Right ventricle myocardium inferior (tissue), 1 donor: Measurements from ENCODE around the gene KIF21A. TPM values are rescaled to one million over a fixed set of nuclear protein-coding genes. Genes with fewer than 3 reads are reported as not detected.

Experiments used
- ATAC-seq: fragments of 200-7000 bp; cut with Tn5 transposase; one replicate; pipeline ENCODE4 v1.9.1; 2020; ENCODE audit warnings: mild to moderate bottlenecking, moderate library complexity
- DNase-seq: peaks from one replicate; pipeline ENCODE4 v3.0.0; 2021; ENCODE audit errors: missing footprints
- intact Hi-C: fragments of 100-400 bp; cut with DNase I; formaldehyde crosslinking; loops from one replicate; pipeline ENCODE4 v1.11.0; 2022
- total RNA-seq: library from RNA; stranded (reverse); fragmentation: NEBNext Ultra II Directional; extraction: Animal tissue kit (Norgen Biotek cat#: 25700); gene quantifications from one replicate; pipeline ENCODE4 v1.2.1, GENCODE V29; 2021
- donor health status: DM: no; HTN: yes; CAD: no; lungs with severe emphysema.

Gene KIF21A
- total RNA-seq, 1 donor from 2014 or later: 57.9 TPM

DNA sequence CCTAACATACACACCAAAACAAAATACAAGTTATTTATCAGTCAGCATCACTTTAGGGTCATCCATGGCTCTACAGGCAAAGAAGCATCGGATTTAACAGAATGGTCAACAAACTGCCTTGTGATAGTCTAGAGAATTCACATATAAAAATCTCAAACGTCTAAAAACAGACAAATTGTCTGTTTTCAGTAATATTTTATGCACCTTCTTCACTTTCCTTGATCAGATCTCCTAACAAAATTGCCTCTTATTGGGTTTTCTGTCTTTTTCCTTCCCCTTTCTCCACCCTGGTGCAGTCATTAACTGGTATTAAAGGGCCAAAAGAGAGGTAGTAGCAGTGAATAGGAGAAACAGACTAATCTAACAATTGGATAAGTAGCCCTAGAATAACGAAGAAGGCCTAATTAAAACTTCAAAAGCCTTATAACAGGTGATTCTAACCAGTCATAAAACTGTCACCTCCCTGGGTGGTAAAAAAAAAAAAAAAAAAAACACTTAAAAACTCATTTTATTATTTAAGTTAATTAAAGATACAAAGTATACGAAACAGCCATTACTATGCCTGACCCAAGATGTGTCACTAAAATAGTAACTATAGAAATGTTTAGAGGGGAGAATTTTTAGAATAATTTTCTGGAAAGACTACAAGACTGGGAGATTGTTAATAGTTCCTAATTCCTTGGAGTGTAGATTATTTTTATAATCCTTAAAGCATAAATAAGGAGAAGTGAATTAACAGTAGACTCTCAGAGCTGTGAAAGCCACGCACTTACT lies 1.5 kb downstream of the KIF21A start:
- no peak for DNase-seq
- no peak for ATAC-seq
- intact Hi-C loops: loop anchor here (5.0 kb wide), 2 partner anchors 54 to 114 kb away; no protein-coding TSS in a partner anchor

DNA sequence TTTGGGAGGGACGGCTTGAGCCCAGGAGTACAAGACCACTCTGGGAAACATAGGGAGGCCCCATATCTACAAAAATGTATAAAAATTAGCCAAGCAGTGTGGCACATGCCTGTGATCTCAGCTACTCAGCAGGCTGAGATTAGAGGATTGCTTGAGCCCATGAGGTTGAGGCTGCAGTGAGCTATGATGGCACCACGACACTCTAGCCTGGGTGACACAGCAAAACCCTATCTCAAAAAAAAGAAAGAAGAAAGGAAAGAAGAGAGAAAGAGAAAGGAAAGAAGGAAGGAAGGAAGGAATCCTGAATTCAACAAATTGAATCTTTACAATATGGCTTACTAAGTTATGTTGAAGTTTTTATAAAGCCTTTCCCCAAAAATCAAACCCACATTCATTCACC lies 2.1 kb downstream of the KIF21A start:
- ATAC-seq (no peak), DNase-seq (no peak)
- intact Hi-C loops: loop anchor here (5.0 kb wide), 2 partner anchors 53 to 113 kb away; no protein-coding TSS in a partner anchor

DNA sequence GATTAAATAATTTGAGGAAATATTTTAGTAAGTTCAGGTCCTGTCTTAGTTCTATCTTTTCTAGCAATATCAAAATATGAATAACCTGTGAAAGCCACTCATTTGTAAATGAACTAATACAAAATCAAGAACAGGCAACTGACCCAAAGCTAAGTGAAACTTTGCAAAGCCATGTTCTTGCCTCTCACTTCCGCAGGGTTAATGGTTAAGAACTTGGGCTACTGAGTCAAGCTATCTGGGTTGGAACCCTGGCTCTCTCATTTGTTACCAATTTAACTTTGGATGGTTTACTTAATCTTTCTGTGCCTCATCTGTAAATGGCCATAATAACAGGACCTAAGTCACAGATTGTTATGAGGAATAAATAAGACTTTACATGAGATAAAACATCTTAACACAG lies 2.8 kb downstream of the KIF21A start:
- DNase-seq (no peak), ATAC-seq (no peak)
- intact Hi-C loops: loop anchor here (5.0 kb wide), 2 partner anchors 53 to 113 kb away; no protein-coding TSS in a partner anchor

DNA sequence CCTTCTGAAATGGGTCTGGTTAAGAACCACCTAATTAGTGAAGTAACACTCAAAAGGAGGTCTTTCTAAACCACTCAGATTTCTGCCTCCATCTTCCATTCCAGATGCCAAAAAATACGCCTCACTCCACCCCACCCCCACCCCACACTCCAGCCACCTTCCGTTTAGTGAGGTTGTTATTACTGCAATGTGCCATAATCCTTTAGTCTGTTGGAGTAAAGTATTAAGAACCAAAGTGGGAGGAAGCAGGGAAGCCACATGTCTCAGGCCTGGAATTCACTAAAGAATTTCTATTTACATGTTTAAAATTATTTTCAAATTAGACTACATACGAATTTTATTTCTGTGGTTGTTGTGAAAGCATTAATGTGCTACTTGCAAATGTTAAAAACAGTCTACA lies 7.4 kb downstream of the KIF21A start:
- ATAC-seq (no peak), DNase-seq (no peak)
- intact Hi-C loops: no loop called here

DNA sequence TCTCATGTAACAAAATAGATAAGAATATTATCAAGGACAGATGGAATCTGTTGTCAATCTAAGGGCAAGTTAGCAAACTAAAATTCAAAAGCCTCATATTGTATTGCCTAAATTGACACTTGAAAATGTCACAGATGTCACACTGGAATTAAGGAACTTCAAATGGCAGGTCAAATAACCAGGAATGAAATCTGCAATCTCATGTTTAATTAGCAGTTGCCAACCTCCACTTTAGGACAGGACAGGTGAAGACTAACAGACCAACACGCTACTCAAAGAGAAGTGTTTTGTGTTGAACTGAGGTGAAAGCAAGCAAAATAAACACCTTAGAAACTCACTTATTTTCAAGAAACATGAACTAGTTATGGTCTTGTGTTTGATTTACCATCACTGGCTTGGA lies 11.1 kb downstream of the KIF21A start:
- DNase-seq (no peak), ATAC-seq (no peak)
- intact Hi-C loops: no loop called here

DNA sequence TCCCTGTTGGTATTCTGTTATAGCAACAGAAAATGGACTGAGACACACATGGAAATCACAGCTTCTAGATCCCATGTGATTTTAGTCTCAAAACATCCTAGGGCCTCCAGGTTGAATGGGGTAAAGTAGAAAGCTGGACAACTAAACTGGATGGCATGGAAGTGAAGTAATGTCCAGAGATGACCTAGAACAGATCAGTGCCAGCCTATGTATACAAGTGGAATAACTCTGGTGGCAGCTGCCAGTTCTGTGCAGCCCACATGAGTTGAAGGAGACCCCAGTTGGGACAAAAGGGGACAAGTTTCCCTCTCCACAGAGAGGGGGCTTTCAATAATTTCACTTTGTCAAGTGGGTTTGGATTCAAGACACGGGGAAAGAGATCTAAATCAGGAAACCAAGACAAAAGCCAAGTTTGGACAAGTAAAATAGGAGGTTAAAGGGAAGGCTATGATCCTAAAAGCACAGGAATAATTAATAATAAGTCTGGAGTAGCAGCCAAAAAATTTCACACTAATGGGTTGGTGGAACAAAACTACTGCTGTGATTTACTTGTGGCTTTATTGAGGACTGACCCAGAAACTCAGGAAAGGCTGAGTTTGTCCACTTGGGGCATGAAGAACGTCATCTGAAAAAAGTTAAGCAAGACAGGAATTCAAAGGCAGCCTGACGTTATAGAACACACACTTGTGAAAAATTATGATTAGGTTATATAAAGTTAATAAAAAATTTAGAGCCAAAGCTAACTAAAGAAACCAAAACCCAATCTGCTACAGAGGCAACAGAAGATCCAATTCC lies 11.7 kb downstream of the KIF21A start:
- intact Hi-C loops: no loop called here
- ATAC-seq (no peak), DNase-seq (no peak)

DNA sequence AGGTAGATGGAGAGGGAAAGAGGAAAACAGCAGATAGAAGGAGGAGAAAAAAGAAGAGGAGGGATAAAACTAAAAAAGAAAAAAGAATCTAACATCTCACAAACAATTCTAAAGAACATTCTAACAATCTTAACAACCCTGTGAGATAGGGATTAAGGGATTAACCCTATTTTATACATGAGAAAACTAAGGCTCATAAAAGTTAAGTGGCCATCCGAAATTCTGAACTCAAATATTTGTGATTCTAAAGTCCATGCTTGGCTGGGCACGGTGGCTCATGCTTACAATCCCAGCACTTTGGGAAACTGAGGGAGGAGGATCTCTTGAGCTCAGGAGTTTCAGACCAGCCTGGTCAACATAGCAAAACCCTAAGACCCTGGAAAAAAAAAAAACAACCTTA lies 13.1 kb downstream of the KIF21A start:
- intact Hi-C loops: no loop called here
- ATAC-seq (no peak), DNase-seq (no peak)

DNA sequence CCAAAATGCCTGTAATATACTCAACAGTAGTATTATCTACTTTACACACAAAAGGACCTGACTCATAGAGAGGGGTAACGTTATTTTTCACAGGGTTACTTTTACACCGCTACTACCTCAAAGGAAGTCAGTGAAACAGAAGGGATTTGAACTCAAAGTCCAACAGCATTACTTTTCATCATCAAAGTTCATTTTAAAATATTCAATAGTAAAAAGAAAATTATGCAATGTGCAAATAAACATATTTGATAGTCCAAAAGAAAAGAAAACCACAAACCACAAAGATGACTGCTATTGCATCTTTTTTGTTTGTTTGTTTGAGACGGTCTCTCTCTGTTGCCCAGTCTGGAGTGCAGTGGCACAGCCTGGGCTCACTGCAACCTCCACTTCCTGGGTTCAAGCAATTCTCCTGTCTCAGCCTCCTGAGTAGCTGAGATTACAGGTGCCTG lies 15.5 kb downstream of the KIF21A start:
- intact Hi-C loops: no loop called here
- ATAC-seq (no peak), DNase-seq (no peak)

DNA sequence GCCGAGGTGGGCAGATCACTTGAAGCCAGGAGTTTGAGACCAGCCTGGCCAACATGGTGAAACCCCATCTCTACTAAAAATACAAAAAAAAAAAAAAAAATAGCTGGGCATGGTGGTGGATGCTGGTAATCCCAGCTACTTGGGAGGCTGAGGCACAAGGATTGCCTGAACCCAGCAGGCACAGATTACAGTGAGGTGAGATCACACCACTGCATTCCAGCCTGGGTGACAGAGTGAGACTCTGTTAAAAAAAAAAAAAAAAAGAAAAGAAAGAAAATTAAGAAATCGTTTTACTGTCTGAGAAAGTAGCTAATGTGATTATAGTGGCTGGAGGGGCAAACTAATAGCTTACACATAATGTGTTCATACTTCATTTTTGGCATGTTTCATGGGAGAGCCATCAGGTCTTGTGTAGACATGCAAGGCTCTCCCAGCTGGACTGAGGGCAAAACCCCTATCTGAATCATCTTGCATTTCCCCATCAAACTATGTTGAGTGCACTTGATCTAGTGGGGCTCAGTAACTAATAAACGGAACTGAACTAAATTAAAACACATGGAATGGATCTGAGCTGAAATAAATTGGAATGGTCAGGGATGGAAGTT lies 16.2 kb downstream of the KIF21A start:
- DNase-seq: no peak
- intact Hi-C loops: no loop called here
- ATAC-seq: no peak

DNA sequence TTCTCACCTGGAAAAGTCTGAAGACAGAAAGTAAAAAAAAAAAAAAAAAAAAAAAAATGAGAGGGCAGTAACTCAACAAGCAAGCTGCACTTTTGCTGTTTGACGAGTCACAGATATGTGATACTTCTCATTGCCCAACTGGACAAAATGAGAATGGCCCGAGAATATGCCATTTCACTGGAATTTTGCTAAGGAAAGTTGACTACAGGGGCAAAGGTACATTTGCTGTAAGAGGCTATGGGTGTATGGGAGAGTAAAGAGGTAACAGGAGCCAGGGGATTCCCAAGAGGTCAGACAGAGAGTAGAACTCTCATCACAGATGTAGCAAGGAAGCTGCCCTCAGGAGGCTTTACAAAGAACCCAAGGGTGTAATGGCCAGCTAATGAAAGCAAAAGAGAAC lies 22.9 kb downstream of the KIF21A start:
- DNase-seq: no peak
- ATAC-seq: no peak
- intact Hi-C loops: no loop called here

DNA sequence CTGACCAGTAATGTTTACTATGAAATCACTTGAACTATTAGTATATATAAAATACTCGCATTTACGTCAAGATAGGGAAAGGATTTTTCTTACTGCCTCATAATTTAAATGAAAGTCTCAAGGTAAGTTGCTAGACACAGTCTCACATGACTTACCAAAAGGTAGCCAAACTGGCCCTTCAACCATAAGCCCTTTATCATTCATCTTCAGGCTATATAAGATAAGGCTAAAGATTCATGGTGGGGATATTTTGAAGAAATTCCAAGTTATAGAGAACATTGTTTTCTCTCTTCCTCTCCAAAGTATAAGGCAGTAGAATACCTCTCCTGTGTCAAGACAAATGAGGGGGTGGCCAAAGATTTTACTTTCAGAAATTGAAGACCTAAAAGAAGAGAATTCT lies 23.4 kb downstream of the KIF21A start:
- intact Hi-C loops: no loop called here
- DNase-seq: no peak

DNA sequence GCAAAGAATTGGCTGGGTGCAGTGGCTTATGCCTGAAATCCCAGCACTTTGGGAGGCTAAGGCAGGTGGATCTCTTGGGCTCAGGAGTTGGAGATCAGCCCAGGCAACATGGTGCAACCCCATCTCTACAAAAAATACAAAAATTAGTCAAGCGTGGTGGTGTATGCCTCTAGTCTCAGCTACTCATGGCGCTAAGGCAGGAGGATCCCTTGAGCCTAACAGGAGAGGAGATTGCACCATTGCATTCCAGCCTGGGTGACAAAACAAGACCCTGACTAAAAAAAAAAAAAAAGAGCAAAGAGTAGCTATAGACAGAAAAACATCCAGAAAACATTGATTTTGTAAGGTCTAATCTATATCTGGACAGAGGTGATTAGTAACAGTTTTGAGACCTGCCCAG lies 25.0 kb downstream of the KIF21A start:
- intact Hi-C loops: no loop called here
- no peak for DNase-seq

More for the DNA sequence above, 23.4 kb downstream of the KIF21A start:
- ATAC-seq: no peak

DNA sequence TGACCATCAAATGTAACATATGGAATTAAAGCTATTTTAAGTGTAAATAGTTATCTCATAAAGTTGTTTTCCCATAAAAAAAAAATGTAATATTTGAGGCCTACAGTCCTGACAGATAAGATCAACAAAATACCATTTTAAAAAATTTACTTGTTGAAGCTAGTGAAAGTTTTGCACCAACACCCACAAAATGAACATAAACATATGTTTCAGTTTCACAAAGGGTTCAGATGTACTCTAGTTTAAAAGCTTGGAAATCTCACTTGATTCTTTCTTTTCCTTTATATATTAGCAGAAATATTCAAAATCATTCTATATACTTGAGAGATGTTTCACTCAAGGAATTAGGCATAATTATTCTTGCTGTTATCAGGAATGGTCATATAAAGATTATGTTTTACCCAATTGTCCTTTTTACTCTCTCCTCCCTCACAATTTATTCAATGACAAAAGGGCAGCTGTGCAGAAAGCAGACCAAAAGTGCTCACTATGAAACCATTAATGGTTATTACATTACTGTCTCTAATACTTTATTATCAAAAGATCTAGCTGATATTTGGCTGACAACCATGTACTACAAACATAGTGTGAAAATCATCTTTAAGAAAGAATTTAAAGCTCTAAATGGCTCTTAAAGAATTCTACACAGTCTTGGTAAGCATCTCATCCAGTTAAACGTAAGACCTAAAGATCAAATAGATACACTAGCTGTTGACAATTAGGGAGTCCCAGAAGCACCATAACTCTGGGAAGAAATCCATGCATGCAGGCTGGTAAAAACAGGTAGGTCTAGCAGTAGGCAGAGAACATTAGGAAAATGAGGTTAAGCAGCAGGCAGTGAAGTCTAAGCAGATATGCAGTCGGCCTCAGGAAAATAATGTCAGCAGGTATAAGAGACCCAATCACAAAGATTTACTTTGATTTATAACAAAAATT lies 28.8 kb downstream of the KIF21A start:
- ATAC-seq (peak; percentile 9), DNase-seq (no peak)
- intact Hi-C loops: no loop called here

More for the DNA sequence above, 25.0 kb downstream of the KIF21A start:
- no peak for ATAC-seq

DNA sequence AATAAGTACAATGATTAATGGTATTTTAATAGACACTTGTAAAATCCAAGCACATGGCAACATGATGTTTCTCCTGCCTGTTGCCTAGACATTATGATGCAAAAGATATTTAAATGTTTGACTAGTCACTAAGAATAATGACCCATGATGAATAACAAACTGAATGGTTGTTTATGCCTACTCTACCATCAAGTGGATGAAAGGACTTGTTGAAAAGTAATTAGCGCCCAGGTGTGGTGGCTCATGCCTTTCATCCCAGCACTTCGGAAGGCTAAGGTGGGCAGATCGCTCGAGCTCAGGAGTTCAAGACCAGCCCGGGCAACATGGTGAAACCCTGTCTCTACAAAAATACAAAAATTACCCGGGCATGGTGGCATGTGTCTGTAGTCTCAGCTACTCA lies 30.7 kb downstream of the KIF21A start:
- intact Hi-C loops: no loop called here
- no peak for DNase-seq
- ATAC-seq: no peak

DNA sequence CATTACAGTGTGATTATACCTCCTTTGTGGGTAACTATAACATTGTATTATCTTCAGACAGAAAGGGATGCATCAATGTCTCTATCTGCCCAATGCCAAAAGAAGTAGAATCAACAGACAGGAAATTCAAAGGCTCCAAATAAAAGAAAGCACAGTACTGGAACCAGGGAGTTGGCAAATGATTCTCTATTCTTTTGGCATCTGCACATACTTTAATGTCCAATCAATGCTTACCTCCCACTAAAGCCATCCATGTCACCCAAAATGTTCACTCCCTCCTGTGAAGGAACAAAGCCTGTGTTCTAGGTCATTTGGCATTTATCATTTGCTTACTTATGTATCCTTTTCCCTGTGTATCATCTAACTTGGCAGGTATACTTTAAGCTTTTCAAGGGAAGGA lies 36.7 kb downstream of the KIF21A start:
- intact Hi-C loops: no loop called here
- no peak for DNase-seq
- ATAC-seq: no peak

DNA sequence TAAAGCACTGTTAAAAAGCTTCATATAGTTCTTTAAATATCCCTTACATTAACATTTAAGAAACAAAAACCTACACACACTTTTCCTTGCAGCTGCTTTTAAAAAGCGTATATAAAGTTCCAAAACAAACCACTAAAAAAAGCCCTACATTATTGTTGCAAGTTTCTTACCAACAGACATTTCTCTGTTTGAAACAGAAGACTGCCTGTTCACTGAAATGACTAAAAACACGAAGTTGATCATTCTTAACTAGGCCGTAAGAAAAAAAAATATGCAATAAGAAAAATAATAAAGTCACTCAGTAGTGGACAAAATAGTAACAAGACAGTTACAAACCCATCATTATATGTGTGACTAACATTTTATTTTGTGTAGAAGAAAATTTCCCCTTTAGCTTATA lies 37.3 kb downstream of the KIF21A start:
- intact Hi-C loops: no loop called here
- no peak for DNase-seq
- ATAC-seq: no peak

DNA sequence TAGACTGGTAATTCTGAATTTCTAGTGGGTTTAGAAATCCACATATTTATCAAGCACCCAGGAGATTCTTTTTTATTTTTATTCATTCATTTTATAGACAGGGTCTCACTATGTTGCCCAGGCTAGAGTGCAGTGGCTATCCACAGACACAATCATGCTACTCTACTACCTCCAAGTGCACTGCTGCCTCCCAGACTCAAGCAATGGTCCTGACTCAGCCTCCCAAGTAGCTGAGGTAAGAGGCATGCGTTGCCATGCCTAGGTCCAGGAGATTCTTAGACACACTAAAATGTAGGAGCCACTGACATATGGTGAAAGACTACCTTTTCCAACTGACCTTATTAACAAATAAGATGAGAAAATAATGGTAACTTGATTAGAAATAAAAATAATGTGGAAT lies 38.9 kb downstream of the KIF21A start:
- DNase-seq (no peak), ATAC-seq (no peak)
- intact Hi-C loops: no loop called here

DNA sequence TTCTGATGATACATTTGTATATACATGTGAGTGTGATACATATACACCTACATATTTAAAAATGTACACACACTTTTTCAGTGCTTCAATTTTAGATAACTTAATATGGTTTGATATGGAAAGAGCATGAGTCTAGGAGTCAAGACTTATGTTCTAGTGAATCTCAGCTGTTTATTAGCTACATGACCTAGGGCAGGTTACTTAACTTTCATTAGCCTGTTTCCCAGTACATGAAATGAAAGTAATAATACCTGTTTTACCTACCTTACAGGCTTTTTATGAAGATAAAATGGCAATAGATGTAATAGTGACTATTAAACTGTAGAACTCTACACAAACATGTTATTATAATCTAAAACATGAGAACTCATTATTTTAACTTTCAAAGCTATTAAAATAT lies 39.5 kb downstream of the KIF21A start:
- DNase-seq: no peak
- intact Hi-C loops: no loop called here
- ATAC-seq: no peak

DNA sequence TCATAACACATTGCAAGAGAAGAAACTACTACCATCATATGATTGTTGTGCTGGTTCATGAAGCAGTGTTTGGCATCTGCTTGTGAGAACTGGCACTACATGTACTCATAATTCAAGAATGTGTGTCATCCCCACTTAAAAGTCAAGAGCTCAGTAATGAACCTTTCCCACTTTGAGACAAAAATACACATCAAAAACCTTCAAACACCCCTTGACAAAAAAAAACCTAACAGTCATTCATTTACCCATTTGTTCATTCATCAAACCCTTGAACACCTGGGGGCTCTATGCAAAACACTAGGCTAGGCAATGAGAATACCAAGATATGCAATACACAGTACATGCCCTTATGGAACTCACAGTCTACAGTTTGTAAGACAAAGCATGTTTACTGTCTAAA lies 40.0 kb downstream of the KIF21A start:
- peak; percentile 56 for ATAC-seq
- intact Hi-C loops: no loop called here
- DNase-seq: no peak
